Suppressor macrophage (primary cell): ENCODE measurements around the gene NRP2.

ENCODE experiments used
- DNase-seq, 4 experiments: peaks; one replicate each; pipeline ENCODE4 v3.0.0-alpha.2; 2020 to 2022

The NRP2 gene

DNA sequence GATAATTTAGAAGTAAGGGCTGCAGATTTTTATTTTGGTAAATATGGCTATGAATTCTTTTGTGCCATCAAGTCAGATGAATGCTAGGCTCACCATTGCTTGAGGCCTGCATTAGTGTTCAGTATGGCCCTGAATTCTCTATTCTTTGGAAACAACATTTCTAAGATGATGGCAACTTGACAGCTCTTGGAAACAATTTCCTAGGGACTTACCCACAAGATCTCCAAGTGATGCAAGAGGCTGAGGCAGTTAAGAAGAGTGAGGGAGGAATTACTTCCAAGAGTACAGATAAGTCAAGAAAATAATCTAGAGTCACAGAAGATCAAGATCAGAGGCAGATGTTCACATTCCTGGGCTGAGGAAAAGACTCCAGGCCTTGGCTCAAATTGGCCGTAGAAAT lies 129.1 kb downstream of the NRP2 start:
- no peak for DNase-seq

DNA sequence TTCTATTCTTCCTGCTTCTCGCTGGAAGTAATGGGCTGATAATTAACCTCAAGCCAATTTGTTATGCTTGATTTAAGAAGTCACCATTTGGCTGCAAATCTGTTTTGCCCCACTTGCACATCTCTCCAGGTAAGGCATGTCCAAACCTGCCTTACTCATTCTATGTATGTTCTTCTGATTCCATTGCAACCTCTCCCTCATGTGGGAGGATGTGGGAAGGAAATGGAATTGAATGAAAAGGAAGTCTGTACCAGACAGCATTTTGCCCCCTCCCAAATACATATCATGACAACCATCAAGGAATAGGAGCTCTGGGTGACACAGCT lies 131.7 kb downstream of the NRP2 start:
- DNase-seq = no peak

- DNase-seq = no peak
Measured at GRCh38 chr2:205815673-205816072, 133.4 kb downstream of the NRP2 start.

GRCh38 chr2:205816268-205816667 lies 134.0 kb downstream of the NRP2 start:
- DNase-seq = no peak

GRCh38 chr2:205822579-205822978 lies 140.3 kb downstream of the NRP2 start:
- DNase-seq = no peak

DNA sequence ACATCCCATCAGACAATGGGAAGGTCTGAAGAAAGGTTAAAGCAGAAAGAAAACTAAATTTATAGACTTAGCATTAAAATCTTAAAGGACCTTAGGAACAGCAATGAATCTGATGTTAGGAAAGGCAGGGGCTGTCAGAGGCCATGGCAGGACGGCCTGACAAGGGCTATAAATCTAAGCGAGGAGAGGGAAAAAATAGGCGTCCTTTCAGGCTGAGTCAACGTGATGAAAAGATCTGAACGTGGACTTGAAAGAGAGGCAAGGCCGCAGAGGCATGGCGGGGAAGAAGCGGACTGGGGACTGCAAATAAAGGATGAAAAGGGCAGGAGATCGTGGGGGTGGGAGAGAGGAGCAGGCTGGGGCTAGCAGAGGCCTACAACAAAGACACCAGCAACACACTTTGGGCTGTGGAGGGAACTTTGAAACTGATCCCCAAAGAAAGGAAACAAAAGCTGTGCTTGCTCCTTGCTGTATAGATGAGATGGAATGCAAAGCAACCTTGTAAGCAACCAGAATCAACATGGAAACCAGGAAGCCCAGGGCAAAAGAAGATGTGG lies 145.6 kb downstream of the NRP2 start:
- DNase-seq = no peak

DNA sequence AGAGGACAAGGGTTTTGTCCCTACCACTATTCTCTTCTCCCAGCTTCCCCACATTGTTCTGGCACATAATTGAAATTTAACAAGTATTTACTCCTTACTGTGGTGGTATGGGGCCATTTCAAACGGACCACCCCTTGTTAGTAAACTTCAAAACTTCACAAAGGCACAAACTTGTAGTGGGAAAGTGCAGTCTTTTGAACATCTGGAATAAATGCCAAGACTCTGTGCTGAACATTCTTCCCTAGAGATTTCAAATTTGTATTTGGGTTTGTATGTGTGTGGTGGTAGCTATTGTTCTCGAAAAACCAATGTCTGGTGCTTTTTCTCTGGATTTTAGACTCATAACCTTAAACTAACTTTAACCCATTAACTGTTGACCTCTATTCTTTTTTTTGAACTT lies 151.6 kb downstream of the NRP2 start:
- no peak for DNase-seq

DNA sequence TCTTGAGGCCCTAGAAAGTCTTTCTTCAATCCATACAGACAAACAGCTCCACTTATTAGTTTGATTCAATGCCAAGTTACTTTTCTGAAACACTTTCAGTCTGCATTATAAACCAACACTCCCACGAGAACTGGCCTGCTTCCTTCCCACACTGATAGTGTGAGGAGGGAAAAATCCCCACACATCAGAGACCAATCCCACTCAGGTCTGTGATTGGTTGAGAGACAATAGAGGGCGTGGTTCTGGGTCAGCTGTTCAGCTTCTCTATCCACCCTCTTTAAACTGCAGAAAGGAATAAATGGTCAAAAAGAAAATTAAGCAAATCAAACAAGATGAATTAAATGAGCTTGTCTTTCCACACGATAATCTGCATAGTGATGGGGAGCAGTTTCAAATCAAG lies 152.5 kb downstream of the NRP2 start:
- no peak for DNase-seq

DNA sequence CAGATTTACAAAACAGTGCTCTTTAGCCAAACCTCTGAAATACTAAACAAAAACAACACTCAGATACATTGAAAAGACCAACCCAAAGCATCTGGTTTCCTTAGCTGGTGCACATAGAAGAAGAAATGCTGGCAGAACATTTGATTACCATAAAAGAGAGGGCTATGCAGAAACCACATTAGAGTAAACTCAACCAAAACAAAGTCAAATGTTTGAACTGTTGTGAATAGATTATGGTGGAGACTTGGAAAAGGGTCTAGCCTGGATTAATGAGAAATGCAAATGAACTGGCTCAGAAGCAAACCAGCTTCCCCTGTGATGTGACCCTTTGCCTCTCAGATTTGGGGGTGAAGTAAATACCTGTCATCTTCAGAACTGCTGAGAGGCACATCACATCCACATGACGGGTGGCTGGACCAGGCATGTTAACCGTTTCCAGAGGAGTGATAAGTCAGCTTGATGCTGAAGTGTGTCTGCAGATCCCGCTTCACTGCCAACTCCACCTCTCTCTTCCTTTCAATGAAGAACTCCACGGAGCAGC lies 153.0 kb downstream of the NRP2 start:
- no peak for DNase-seq

- no peak for DNase-seq
Measured at GRCh38 chr2:205835923-205836322, 153.6 kb downstream of the NRP2 start.

DNA sequence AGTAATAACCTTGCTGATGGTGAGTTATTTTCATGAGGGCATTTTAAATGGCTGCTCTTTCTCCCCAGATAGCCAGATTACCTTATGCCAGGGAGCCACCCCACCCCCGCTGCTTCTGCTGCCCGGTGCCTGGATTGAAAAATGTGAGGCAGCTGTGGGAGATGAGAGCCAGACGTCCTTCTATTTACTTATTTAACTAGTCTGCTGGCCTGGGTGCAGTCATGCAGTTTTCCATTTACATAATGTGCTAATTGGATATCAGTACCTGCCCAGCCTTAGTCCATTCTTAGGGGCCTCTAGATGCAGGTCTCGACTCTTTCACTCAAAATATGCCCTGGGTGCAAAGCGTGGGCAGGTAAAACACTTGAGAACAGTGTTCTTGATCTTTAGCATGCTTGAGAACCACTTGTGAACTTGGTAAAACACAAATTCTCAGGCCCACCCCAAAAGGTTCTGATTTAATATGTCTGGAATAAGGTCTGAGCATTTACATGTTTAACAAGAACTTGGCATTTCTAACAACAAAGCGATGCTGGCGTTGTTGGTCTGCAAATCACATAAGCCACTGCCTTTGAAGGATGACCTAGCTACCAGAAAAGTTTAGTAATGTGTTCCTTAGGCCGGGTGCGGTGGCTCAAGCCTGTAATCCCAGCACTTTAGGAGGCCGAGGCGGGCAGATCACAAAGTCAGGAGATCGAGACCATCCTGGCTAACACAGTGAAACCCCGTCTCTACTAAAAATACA lies 154.3 kb downstream of the NRP2 start:
- no peak for DNase-seq

DNA sequence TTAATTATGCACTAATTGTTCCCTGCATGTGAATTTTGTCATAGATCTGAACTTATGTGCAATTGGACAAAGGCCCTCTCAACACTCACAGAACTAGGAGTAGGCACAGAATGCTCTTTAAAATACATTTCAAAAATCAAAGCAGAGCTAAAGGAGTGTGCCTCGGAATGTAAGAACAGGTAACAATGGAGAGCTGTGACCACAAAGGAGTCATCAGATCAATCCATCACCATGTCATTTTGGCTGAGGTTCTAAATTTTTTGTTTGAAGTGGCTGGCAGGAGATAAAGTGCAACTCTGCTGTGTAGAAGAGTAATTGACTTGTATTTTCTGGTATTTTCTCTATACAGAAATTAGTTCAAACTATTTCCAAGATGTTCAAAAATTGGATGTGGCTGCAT lies 155.4 kb downstream of the NRP2 start:
- no peak for DNase-seq

DNA sequence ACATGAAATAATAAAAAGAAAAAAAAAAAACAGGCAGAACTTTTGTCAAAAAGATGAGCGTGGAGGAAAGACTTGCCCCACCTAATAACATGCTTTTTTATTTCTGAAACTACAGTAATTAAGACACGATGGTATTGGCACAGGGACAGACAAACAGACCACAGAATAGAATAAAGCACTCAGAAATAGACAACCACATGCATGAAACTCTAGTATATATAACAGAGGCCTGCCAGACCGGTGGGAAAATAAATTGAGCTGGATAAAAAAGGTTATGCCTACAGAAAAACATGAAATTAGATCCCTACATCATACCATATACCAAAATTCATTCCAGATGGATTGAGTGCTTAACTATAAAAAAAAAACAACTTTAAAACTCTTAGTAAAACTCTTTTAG lies 163.1 kb downstream of the NRP2 start:
- DNase-seq = no peak
